K562 (cell line): ENCODE measurements around the gene LZTFL1. TPM values are rescaled to one million over a fixed set of nuclear protein-coding genes. Genes with fewer than 3 reads are reported as not detected.
A peak's percentile ranks its signal among the peaks of the same experiment; 100 is the strongest.

Experiments used
- ATF7 ChIP-seq: fragments of 450-650 bp; IDR thresholded peaks from 2 replicates; pipeline ENCODE4 v1.7.1; 2014; ENCODE audit warnings: mild to moderate bottlenecking, moderate library complexity
- BHLHE40 ChIP-seq: IDR thresholded peaks from 2 replicates; pipeline ENCODE4 v1.6.1; 2011; ENCODE audit warnings: low read length, improper control_type of control experiment
- BRD9 ChIP-seq: fragments of 450-650 bp; IDR thresholded peaks from 2 replicates; pipeline ENCODE4 v1.6.1; 2018; ENCODE audit warnings: low read depth; ENCODE audit not compliant: partially characterized antibody
- MYC ChIP-seq, 2 experiments: fragments of 250-450 bp in 1 of 2; sonication (Bioruptor Pico) in 1 of 2; IDR thresholded peaks; 2 replicates each; pipeline versions ENCODE4 v1.5.1 to v1.6.1; 2012 to 2021; ENCODE audit warnings: low read depth in 2 of 2, borderline replicate concordance in 1 of 2, improper control_type of control experiment in 1 of 2, low read length in 1 of 2, mild to moderate bottlenecking in 1 of 2, moderate library complexity in 1 of 2
- NFIC ChIP-seq: fragments of 450-650 bp; IDR thresholded peaks from 2 replicates; pipeline ENCODE4 v1.6.1; 2017; ENCODE audit warnings: mild to moderate bottlenecking, inconsistent platforms
- PURB ChIP-seq: sonication (generic); formaldehyde crosslinking; IDR thresholded peaks from 2 replicates; pipeline ENCODE4 v1.9.0; 2021; ENCODE audit warnings: low read depth, mild to moderate bottlenecking, missing genetic modification reagents
- RAD51 ChIP-seq: fragments of 450-650 bp; IDR thresholded peaks from 2 replicates; pipeline ENCODE4 v1.7.1; 2016; ENCODE audit warnings: low read depth, mild to moderate bottlenecking, borderline replicate concordance
- RBM34 ChIP-seq: fragments of 200-400 bp; formaldehyde crosslinking; IDR thresholded peaks from 2 replicates; pipeline ENCODE4 v1.6.1; 2018; ENCODE audit warnings: low read length, borderline replicate concordance; ENCODE audit not compliant: insufficient read depth
- SETDB1 ChIP-seq: IDR thresholded peaks from one replicate; pipeline ENCODE4 v1.6.1; 2012; ENCODE audit warnings: low read length, control low read depth, inconsistent platforms
- TSC22D4 ChIP-seq: fragments of 450-650 bp; IDR thresholded peaks from 2 replicates; pipeline ENCODE4 v1.6.1; 2016; ENCODE audit warnings: missing genetic modification characterization, missing biosample characterization, control low read depth
- ZBTB43 ChIP-seq: sonication (generic); formaldehyde crosslinking; IDR thresholded peaks from 2 replicates; pipeline ENCODE4 v1.8.0; 2023; ENCODE audit warnings: mild to moderate bottlenecking, missing genetic modification reagents
- ZNF165 ChIP-seq: fragments of 250-450 bp; sonication (Bioruptor Pico); IDR thresholded peaks from 2 replicates; pipeline ENCODE4 v1.4.0; 2020; ENCODE audit warnings: borderline replicate concordance
- ZNF354B ChIP-seq: fragments of 250-450 bp; sonication (Bioruptor Pico); IDR thresholded peaks from 2 replicates; pipeline ENCODE4 v1.4.0; 2020
- polyA plus RNA-seq, 8 experiments: library from polyadenylated mRNA; depleted of rRNA in 4 of 8; stranded (reverse) in 5 of 8; unstranded in 3 of 8; fragments of >200 nt; fragmentation: Nextera tagmentation in 2 of 8; fragmentation: Illumina TruSeq in 1 of 8; extraction: Ambion mirVana in 2 of 8; extraction: Trizol in 1 of 8; gene quantifications; 2 replicates each; pipeline versions ENCODE4 v1.2.1 to v1.2.3, GENCODE V29; 2011 to 2014; ENCODE audit warnings: inconsistent platforms in 1 of 8, missing spikeins in 1 of 8
- total RNA-seq, 7 experiments: library from RNA; depleted of rRNA in 6 of 7; stranded (reverse); fragments of >200 nt in 6 of 7; fragmentation: Illumina TruSeq in 2 of 7; extraction: Trizol in 2 of 7; gene quantifications; 2 replicates each; pipeline versions ENCODE4 v1.2.1 to v1.2.3, GENCODE V29; 2011 to 2021; ENCODE audit warnings: low replicate concordance in 1 of 7
- TF ChIP-seq, protein P1 (sequence below): fragments of 250-450 bp; sonication (Bioruptor Pico); IDR thresholded peaks from 2 replicates; pipeline ENCODE4 v1.4.0; 2020; ENCODE audit warnings: mild to moderate bottlenecking, moderate library complexity
- TF ChIP-seq, protein P2 (sequence below), 2 experiments: fragments of 450-650 bp in 1 of 2; sonication (generic) in 1 of 2; formaldehyde crosslinking in 1 of 2; IDR thresholded peaks; 2 replicates each; pipeline versions ENCODE4 v1.7.1 to v1.9.0; 2016 to 2022; ENCODE audit warnings: inconsistent platforms in 1 of 2, mild to moderate bottlenecking in 1 of 2, missing genetic modification reagents in 1 of 2

The LZTFL1 gene
- total and polyA plus RNA-seq, 9 of the 15 experiments (the other 6 are each of a cell fraction or from before 2014, with no cell fraction given), result 10.7 to 33.7 (median 15.3) TPM

DNA sequence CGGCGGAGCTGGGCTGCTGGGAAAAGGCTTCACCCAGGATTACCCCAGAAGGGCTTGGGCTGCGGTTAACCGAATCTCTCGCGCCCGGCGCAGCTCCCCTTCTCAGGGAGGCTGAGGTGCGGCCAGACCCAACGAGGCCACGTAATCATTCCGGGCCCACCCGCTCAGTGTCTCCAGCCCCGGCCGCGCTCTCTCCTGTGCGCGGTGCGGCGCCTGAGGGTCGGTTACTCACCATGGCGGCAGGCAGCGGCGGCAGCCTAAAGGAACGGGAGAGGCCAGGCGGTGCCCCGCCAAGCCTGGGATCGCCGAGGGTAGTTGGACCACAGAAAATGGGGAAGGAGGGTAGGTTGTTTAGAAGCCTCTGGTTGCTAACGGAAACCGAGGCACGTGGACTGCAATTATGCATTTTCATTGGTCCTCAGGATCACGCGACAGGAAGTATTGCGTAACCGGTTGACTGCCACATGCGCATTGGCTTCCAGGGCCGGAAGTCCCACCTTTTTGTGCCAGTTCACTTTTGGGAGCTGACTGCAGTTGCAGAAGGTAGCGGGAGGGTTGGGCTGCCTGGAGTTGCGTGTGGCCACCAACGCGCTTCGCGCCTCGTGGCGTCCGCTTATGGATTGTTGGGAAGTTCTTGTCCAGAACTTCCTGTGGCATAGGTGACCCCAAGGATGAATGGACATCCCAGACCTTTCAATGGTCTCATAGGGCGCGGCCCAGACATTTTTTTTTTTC lies at the start of gene LZTFL1 (continued):
- TF ChIP-seq ZBTB43 (0 out of 2 replicates have a peak, but pooled peaks have one; percentile 40), NFIC (no peak), BHLHE40 (peak; percentile 99), TSC22D4 (tag) (no peak), ZNF354B (CRISPR knock-in tag) (no peak), MYC (IDR thresholded peaks at IDR 0.05; ENCODE audit: low read depth, low read length) (peak; percentile 90), MYC (CRISPR knock-in tag; IDR thresholded peaks at IDR 0.05; ENCODE audit: borderline replicate concordance, low read depth) (0 out of 2 replicates have a peak, but pooled peaks have one; percentile 21), SETDB1 (no peak), ZNF165 (CRISPR knock-in tag) (no peak; the same call in 1 of the 2 replicates), ATF7 (peak; percentile 95), PURB (no peak), RAD51 (peak; percentile 97), RBM34 (no peak), BRD9 (no peak)
- TF ChIP-seq, protein P1, sequence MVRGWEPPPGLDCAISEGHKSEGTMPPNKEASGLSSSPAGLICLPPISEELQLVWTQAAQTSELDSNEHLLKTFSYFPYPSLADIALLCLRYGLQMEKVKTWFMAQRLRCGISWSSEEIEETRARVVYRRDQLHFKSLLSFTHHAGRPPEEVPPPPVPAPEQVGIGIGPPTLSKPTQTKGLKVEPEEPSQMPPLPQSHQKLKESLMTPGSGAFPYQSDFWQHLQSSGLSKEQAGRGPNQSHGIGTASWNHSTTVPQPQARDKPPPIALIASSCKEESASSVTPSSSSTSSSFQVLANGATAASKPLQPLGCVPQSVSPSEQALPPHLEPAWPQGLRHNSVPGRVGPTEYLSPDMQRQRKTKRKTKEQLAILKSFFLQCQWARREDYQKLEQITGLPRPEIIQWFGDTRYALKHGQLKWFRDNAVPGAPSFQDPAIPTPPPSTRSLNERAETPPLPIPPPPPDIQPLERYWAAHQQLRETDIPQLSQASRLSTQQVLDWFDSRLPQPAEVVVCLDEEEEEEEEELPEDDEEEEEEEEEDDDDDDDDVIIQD (CRISPR knock-in tag), result no peak
- TF ChIP-seq, protein P2, sequence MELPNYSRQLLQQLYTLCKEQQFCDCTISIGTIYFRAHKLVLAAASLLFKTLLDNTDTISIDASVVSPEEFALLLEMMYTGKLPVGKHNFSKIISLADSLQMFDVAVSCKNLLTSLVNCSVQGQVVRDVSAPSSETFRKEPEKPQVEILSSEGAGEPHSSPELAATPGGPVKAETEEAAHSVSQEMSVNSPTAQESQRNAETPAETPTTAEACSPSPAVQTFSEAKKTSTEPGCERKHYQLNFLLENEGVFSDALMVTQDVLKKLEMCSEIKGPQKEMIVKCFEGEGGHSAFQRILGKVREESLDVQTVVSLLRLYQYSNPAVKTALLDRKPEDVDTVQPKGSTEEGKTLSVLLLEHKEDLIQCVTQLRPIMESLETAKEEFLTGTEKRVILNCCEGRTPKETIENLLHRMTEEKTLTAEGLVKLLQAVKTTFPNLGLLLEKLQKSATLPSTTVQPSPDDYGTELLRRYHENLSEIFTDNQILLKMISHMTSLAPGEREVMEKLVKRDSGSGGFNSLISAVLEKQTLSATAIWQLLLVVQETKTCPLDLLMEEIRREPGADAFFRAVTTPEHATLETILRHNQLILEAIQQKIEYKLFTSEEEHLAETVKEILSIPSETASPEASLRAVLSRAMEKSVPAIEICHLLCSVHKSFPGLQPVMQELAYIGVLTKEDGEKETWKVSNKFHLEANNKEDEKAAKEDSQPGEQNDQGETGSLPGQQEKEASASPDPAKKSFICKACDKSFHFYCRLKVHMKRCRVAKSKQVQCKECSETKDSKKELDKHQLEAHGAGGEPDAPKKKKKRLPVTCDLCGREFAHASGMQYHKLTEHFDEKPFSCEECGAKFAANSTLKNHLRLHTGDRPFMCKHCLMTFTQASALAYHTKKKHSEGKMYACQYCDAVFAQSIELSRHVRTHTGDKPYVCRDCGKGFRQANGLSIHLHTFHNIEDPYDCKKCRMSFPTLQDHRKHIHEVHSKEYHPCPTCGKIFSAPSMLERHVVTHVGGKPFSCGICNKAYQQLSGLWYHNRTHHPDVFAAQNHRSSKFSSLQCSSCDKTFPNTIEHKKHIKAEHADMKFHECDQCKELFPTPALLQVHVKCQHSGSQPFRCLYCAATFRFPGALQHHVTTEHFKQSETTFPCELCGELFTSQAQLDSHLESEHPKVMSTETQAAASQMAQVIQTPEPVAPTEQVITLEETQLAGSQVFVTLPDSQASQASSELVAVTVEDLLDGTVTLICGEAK (IDR thresholded peaks at IDR 0.05), result peak; percentile 97
- TF ChIP-seq, protein P2 (CRISPR knock-in tag; IDR thresholded peaks at IDR 0.05), result no peak
